ENCODE results near the gene MASP1.
"Not testable (repeated sequence)": the region's sequence is repeated elsewhere in the genome, so short reads cannot be mapped to it uniquely, and the experiment has no call there.

Gene MASP1

DNA sequence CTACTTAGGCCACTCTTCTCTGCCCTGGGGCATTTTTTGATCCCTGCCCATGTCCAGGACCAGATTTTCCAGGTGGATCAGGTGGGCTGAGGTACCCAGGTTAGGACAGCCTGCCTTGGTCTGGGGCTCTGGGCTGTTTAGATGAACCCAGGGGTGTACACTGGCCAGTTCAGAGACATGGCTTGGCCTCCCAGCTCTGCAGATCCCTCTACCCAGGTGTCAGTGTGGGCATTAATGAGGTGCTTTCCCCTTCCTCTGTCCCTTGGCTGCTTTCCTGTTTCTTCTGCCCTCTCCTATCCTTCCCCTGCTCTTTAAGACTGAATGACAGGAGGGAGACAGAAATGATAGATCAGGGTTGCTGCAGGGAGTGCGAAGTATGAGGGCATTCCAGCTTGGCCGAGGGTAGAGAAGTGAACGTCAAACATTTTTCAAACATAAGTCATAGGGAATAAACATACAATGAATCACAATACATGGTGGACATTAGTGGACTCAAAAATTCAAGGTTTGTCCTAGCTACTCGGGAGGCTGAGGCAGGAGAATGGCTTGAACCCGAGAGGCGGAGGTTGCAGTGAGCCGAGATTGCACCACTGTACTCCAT lies 63.8 kb downstream of the MASP1 start:
- DNase-seq (ENCODE audit: low spot score) = no peak

- DNase-seq (ENCODE audit: low spot score) = no peak
Measured at GRCh38 chr3:187223799-187224198, 67.7 kb downstream of the MASP1 start.

DNA sequence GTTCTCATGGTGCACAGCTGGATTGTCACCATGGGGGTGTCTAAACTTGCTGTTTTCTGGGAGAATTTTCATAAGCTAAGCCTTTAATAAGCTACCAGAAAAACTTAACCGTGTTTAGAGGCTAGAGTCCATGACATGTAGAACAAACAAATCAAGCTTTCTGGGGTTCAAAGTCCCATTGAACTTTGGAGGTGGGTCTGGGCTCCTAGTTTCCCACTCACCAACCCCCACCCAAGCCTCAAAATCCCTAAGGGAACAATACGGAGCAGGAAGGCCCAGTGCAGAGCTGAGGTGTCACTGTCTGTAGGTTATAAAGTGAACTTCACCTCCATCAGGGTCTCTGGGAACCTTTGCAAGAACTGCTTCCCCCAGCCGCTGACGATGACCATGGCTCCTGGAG lies 68.7 kb downstream of the MASP1 start:
- DNase-seq (ENCODE audit: low spot score) = no peak

- DNase-seq (ENCODE audit: low spot score) = no peak
Measured at GRCh38 chr3:187215460-187215859, 76.1 kb downstream of the MASP1 start.

DNA sequence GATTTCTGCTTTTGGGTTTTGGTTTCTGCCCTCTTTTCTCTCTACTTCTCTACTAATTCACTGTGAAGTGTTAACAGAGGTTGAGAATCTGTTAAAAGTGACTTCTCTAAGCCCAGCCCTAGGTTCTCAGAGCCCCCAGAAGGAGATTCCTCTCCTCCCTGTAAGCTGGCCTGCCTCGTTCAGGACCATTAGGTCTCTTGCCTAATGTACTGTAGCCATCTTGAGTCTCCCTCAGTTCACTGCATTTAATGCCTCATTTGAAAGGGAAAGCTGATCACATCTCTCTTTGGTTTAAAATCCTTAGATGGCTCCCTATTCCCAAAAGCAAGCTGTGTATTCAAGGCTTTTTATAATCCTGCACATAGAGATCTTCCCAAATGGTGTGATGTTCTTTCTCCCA lies 77.9 kb downstream of the MASP1 start:
- no peak for DNase-seq (ENCODE audit: low spot score)

DNA sequence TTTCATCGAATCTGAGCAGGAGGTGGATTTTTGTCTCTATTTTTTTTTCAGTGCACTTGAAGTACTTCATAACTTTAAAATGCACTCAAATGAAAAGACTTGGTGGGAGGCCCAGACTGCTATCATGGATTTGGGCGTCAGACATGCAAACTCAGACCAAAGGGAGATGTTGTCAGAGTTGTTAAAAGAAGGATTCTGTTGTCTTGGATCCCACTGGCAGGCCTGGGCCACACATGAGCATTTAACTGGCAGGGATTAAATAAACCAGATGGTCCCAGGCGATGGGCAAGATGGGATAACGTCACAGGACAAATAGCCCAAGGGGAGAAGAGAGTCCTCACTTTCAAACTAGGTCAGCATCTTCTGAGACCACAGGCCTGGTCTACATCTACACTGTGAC lies 78.8 kb downstream of the MASP1 start:
- no peak for DNase-seq (ENCODE audit: low spot score)

DNA sequence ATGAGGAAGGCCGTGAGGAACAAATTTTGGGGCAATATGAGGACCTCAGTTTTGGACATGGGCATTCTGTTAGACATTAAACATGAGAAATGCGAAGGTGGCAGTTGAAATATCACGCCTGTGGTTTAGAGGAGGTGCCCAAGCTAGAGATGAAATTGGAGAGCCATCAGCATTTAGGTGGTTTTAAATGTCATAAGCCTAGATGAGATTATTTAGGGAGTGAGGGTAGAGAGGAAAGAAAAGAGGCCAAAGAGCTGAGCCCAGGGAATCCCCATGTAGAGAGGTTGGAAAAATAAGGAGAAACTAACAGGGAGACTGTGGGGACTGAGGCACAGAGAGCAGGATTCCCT lies 79.4 kb downstream of the MASP1 start:
- DNase-seq (ENCODE audit: low spot score) = no peak

DNA sequence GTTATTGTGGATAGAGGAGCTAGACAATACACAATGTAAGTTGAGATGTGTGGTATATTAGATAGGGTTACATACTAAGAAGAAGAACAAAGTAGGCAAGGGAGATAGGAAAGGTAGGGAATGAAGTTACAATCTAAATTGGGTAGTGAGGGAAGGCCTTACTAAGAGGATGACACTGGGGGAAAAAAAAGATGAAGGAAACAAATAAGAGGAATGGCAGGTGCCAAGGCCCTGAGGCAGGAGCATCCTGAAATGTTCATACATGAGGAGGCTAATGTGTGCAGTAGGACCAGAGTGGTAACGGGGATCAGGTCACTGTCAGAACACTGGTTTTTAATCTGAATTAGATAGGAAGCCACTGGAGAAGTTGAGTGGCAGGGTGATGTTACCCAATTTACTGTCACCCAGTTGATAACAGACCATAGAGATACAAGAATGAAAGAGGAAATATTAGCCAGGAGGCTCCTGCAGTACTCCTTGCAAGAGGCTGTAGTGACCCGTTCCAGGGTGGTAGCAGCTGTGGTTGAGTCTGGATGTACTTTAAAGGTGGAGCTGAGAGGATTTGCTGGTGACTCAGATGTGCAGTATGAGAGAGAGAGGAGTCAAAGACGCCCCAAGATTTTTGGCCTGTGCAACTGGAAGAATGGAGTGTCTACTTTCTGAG lies 79.9 kb downstream of the MASP1 start:
- DNase-seq (ENCODE audit: low spot score) = no peak

DNA sequence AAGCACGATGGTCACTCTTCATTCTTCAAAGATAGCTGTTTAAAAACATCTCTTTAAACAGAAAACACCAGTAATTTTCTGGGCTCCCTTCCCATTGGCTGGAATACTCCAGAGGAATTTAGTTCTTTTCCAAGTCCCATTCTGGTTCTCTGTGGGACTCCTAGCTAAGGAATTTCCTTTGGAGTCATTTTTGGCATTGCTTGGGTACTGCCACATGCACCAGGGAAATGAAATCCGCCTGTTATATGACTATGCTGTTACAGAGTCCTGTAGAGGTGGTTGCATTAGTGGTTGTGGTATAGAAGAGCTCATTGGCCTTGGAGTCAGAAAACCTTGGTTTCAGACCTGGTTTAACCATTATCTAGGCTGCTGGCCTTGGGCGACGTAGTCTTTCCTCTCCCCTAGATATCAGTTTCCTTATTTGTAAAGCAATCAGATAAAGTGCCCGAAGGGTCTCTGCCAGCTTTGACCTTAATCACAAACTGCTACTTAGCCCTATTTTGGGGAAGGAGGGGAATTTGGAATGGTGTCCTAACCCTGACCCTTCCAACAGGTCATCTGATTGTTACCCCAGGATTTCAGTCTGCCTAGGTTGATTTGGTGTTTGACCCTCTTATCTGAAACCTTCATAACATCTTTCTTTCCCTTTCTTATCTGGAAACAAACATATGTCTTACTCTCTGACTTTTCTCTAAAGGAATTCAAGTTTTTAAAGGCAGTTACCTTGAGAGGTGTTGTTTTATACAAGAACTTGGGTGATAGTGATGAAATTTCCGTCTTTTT lies 80.8 kb downstream of the MASP1 start:
- DNase-seq (ENCODE audit: low spot score) = no peak

DNA sequence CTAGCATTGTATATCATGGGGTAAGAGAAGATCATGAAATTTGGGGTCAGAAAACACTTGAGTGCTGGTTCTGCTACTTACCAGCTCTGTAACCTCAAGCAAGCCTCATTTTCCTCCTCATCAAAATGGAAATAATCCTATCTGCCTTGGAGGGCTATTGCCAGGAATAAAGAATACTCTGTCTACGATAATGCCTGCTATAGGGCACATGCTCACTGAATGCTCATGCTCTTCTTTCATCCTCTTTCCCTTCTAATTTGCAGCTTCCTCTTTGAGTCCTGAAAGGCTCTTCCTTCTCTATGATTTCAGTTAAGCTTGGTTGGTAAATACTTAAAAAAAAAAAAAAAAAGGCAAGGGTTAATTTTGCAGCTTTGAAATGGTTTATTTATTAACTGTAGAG lies 81.4 kb downstream of the MASP1 start:
- DNase-seq (ENCODE audit: low spot score) = no peak

- no peak for DNase-seq (ENCODE audit: low spot score)
Measured at GRCh38 chr3:187209491-187209890, 82.0 kb downstream of the MASP1 start.

GRCh38 chr3:187208159-187208558 lies 83.4 kb downstream of the MASP1 start:
- no peak for DNase-seq (ENCODE audit: low spot score)

DNA sequence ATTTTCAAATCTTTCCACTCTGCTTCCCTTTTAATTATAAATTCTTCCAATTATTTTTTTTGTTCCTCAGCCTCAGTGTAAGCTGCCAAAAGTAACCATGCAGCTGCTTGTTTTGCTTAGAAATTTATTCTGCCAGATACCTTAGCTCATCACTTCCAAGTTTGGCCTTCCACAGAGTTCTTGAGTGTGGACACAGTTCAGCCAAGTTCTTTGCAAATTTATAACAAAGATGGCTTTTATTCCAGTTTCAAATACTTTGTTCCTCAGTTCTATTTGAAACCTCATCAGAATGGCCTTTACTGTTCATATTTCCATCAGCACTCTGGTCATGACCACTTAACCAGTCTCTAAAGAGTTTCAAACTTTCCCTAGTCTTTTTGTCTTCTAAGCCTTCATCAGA lies 83.9 kb downstream of the MASP1 start:
- no peak for DNase-seq (ENCODE audit: low spot score)

GRCh38 chr3:187207062-187207461 lies 84.5 kb downstream of the MASP1 start:
- DNase-seq (ENCODE audit: low spot score) = no peak

DNA sequence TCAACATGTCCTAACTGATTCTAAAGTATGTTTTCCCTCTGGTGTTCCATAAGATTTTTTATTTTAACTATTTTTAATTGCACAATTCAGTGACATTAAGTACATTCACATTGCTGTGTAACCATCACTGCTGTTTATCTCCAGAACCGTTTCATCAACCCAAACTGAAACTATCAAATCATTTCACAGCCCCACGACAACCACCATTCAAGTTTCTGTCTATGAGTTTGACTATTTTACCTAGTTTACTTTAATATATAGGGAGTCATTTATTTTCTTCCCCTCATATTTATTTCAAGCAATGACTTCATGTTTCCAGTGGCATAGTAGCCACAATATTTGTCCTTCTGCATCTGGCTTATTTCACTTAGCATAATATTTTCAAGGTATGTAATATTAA lies 85.9 kb downstream of the MASP1 start:
- no peak for DNase-seq (ENCODE audit: low spot score)

- not testable (repeated sequence) for DNase-seq (ENCODE audit: low spot score)
Measured at GRCh38 chr3:187199463-187200050, 92.0 kb downstream of the MASP1 start.

DNA sequence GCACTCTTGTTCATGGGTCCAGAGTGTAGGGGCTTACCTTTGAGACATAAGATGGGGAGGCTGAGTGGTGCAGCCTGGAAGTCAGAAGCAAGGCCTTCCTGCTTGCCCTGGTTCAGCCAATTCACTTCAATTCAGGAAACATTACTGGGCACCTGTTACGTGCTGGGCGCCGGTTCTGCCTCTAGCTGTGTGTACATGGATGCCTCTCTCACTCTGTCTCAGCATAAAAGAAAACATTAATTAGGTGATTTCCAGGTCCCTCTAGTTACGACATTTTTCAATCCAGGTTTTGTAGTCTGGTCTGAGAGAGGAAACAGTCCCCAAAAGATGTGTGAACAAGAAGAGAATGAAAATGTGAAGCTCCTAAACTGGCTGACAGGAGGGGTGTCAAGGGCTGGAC lies 93.0 kb downstream of the MASP1 start:
- no peak for DNase-seq (ENCODE audit: low spot score)

GRCh38 chr3:187197335-187197649 lies 94.2 kb downstream of the MASP1 start, which contains the start of gene RTP1:
TSS of gene RTP1 (plus strand) at chr3:187197486. CDS start at chr3:187197516, 30 bp downstream.
- no peak for DNase-seq (ENCODE audit: low spot score)

GRCh38 chr3:187196573-187197334 lies 94.8 kb downstream of the MASP1 start:
- no peak for DNase-seq (ENCODE audit: low spot score)

DNA sequence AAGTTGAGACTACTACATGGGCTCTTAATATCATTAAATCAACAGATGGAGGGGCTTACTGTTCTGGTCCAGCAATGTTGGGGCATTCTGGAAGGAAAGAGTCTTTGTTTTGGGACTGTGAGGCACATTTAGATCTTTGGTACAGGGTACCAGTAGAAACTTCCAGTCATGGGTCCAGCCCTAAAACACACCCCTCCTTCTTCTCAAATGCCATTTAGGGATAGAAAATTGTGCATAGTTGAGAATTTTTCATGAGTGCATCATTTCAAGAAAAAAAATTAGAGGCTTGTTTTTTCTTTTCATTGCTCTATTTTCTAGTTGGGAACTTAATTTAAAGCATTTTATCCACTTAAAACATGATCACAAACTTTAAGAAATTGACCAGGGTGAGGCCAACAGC lies 98.4 kb downstream of the MASP1 start:
- DNase-seq (ENCODE audit: low spot score) = no peak

DNA sequence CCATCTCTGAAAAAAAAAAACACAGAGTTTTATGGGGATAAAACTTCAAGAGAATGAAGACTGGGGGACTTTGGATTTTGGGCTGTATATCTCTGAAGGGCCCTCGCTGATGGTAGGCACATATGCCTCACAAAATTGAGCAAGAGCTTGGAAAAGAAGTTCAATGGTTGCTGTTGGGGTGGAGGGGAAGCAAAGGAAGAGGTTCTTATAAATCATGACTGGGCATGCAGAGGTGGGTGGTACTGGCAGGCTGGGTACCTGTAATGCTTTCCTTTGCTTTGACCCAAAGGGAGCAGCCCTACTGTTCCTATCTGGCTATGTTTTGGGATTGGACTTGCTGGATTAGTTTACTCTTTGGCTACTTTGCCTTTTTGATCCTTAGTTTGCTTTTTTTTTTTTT lies 100.3 kb downstream of the MASP1 start:
- DNase-seq (ENCODE audit: low spot score) = no peak

DNA sequence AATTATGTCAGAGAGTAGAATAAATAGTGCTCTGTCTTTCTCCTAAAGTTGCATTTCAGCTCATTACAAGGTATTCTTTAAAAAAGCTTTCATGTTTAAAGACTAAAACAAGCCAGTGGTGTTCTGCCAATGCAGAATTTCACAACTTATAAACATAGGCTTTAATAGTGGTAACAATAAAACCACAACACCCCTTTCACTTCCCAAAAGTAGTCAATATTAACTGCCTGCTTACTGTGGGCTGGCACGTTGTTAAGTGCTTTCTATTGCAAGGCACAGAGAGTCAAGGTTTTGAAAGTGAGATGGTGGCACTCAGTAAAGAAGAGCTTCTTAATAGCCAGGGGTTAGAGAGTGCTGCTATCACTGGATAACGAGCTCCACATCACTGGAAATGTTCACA lies 102.6 kb downstream of the MASP1 start:
- DNase-seq (ENCODE audit: low spot score) = no peak

Measured in ecto neural progenitor cell (in vitro differentiated cells).